PFSK-1 (cell line): ENCODE data around the gene PDZD8.

Experiments used
- FOXP2 ChIP-seq: optimal IDR thresholded peaks from 2 replicates; pipeline ENCODE3; 2011; ENCODE audit warnings: borderline replicate concordance, control low read depth, inconsistent platforms; ENCODE audit not compliant: insufficient read depth; ENCODE audit errors: extremely low read length, extremely low read depth
- POLR2AphosphoS5 ChIP-seq: IDR thresholded peaks from 2 replicates; pipeline ENCODE4 v1.6.1; 2012; ENCODE audit warnings: low read depth, mild to moderate bottlenecking, control low read depth, low read length, moderate library complexity
- REST ChIP-seq, 2 experiments: IDR thresholded peaks; 2 replicates each; pipeline versions ENCODE4 v1.6.1 to v1.8.0; 2011 to 2012; ENCODE audit warnings: low read depth in 2 of 2, low read length in 2 of 2, control low read depth in 1 of 2, inconsistent platforms in 1 of 2, mild to moderate bottlenecking in 1 of 2, moderate library complexity in 1 of 2; ENCODE audit not compliant: insufficient read depth in 1 of 2
- SIN3A ChIP-seq: IDR thresholded peaks from 2 replicates; pipeline ENCODE4 v1.6.1; 2012; ENCODE audit warnings: mild to moderate bottlenecking, low read length, moderate library complexity, borderline replicate concordance; ENCODE audit not compliant: insufficient read depth
- TAF1 ChIP-seq: IDR thresholded peaks from 2 replicates; pipeline ENCODE4 v1.6.1; 2012; ENCODE audit warnings: low read length, control low read depth, borderline replicate concordance; ENCODE audit not compliant: insufficient read depth

The PDZD8 gene

GRCh38 chr10:117334926-117335325 lies 40.3 kb downstream of the PDZD8 start:
- TF ChIP-seq SIN3A: no peak
- TF ChIP-seq POLR2AphosphoS5: no peak
- no peak for TF ChIP-seq TAF1
- TF ChIP-seq FOXP2: no peak
- no peak for TF ChIP-seq REST (IDR thresholded peaks at IDR 0.05; ENCODE audit: insufficient read depth in 1 of 2, low read depth in 2 of 2, low read length in 2 of 2)

GRCh38 chr10:117334066-117334465 lies 41.2 kb downstream of the PDZD8 start:
- TF ChIP-seq POLR2AphosphoS5 (no peak), REST (IDR thresholded peaks at IDR 0.05; ENCODE audit: insufficient read depth in 1 of 2, low read depth in 2 of 2, low read length in 2 of 2) (no peak)

DNA sequence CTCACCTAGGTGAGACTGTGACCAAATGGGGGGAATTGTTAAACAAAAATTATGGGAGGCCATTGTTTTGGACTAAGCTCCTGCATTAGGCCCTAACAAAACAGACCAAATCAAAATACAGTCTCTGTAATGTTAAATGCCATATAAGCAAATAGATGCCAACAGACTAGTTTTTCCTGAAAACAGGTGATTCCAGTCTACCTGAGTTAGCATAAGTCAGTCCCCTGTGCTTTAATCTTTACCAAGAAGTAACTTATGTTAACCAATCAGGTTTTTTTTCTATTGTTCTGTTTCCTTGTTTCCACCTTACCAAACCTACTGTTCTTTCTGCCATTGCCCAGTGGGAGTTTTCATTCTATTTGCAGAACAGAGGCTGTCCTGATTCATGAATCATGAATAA lies 48.0 kb downstream of the PDZD8 start:
- no peak for TF ChIP-seq REST (IDR thresholded peaks at IDR 0.05; ENCODE audit: insufficient read depth in 1 of 2, low read depth in 2 of 2, low read length in 2 of 2)
- no peak for TF ChIP-seq SIN3A
- TF ChIP-seq TAF1: no peak
- no peak for TF ChIP-seq FOXP2
- TF ChIP-seq POLR2AphosphoS5: no peak

- TF ChIP-seq POLR2AphosphoS5: no peak
- no peak for TF ChIP-seq FOXP2
- no peak for TF ChIP-seq SIN3A
- TF ChIP-seq TAF1: no peak
- no peak for TF ChIP-seq REST (IDR thresholded peaks at IDR 0.05; ENCODE audit: insufficient read depth in 1 of 2, low read depth in 2 of 2, low read length in 2 of 2)
These were observed 50.9 kb downstream of the PDZD8 start for GRCh38 chr10:117324367-117324766.

DNA sequence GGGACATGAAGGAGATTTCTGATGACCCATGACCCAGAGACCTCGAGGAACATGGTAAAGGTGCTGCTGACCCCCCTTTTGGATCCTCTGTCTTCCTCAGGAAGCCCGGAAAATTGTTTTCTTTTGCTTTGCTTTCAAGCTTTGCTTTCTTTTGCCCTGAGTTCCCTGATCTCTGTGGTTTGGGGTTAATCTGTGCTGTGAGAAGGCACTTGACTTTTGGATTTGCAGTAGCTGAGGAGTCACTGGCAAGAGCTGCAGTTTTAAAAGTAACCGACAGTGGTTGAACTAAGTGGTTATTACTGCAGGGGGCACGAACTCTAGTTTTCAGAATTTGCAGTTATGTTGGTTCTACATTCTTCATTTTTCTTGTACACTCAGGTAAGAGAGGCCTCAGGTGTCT lies 53.0 kb downstream of the PDZD8 start:
- TF ChIP-seq SIN3A (no peak), FOXP2 (no peak), POLR2AphosphoS5 (no peak), REST (IDR thresholded peaks at IDR 0.05; ENCODE audit: insufficient read depth in 1 of 2, low read depth in 2 of 2, low read length in 2 of 2) (no peak), TAF1 (no peak)
